NCI-H1048 (cell line): ENCODE results near the gene ZDHHC9.
A peak's percentile ranks its signal among the peaks of the same experiment; 100 is the strongest.
"Not testable (repeated sequence)": the region's sequence is repeated elsewhere in the genome, so short reads cannot be mapped to it uniquely, and the experiment has no call there.

Experiments used
- DNase-seq: peaks from one replicate; lab custom pipeline; 2025; lab: John Stamatoyannopoulos, UW

The ZDHHC9 gene

GRCh38 chrX:129843459-129844306, at the start of gene ZDHHC9:
ZDHHC9 (minus strand) TSS chrX:129843886; CDS start chrX:129841945, 1,941 bp downstream.
- DNase-seq = peak; percentile 11

GRCh38 chrX:129877401-129877800, 33.7 kb upstream of the ZDHHC9 start:
- DNase-seq = no peak

- no peak for DNase-seq
These were observed 33.2 kb upstream of the ZDHHC9 start for GRCh38 chrX:129876771-129877305.

- no peak for DNase-seq
These were observed 32.0 kb upstream of the ZDHHC9 start for GRCh38 chrX:129875669-129876068.

GRCh38 chrX:129872524-129872923, 28.8 kb upstream of the ZDHHC9 start:
- DNase-seq = no peak

- not testable (repeated sequence) for DNase-seq
These were observed 22.6 kb upstream of the ZDHHC9 start for GRCh38 chrX:129866321-129866720.

GRCh38 chrX:129859134-129859533, 15.4 kb upstream of the ZDHHC9 start:
- not testable (repeated sequence) for DNase-seq

- DNase-seq = not testable (repeated sequence)
These were observed 8.1 kb upstream of the ZDHHC9 start for GRCh38 chrX:129851825-129852224.

- no peak for DNase-seq
These were observed 3.0 kb upstream of the ZDHHC9 start for GRCh38 chrX:129846716-129847115.

GRCh38 chrX:129845616-129846190, 2.0 kb upstream of the ZDHHC9 start:
- DNase-seq = no peak

GRCh38 chrX:129843209-129843458, 552 bp downstream of the ZDHHC9 start:
- no peak for DNase-seq

- DNase-seq = no peak
These were observed 1.0 kb downstream of the ZDHHC9 start for GRCh38 chrX:129842510-129843208.

- no peak for DNase-seq
These were observed 3.3 kb downstream of the ZDHHC9 start for GRCh38 chrX:129840344-129840743.

- DNase-seq = no peak
These were observed 6.9 kb downstream of the ZDHHC9 start for GRCh38 chrX:129836827-129837226.

- DNase-seq = no peak
These were observed 10.3 kb downstream of the ZDHHC9 start for GRCh38 chrX:129833153-129833990.

- no peak for DNase-seq
These were observed 12.4 kb downstream of the ZDHHC9 start for GRCh38 chrX:129831091-129831885.

- DNase-seq = no peak
These were observed 13.2 kb downstream of the ZDHHC9 start for GRCh38 chrX:129830494-129830893.

GRCh38 chrX:129825746-129826505, 17.8 kb downstream of the ZDHHC9 start:
- no peak for DNase-seq

- DNase-seq = no peak
These were observed 19.1 kb downstream of the ZDHHC9 start for GRCh38 chrX:129824620-129825019.

GRCh38 chrX:129823522-129823921, 20.2 kb downstream of the ZDHHC9 start:
- DNase-seq = no peak
